ENCODE results near the gene AFF3. TPM values are rescaled to one million over a fixed set of nuclear protein-coding genes. Genes with fewer than 3 reads are reported as not detected.

The AFF3 gene
- total RNA-seq, 3 donors from 2014 or later, result 4.2 to 56.6 (median 5.2) TPM

GRCh38 chr2:100126201-100126600 lies 16.2 kb downstream of the AFF3 start:
- Histone ChIP-seq H3K4me1 (ENCODE audit: low read depth) (no peaks in the 10 kb centered on the region), H3K9me3 (no peaks in the 10 kb centered on the region), H3K36me3 (ENCODE audit: low read depth) (no peaks in the 10 kb centered on the region), H3K4me3 (no peak overlapping the region)
- ATAC-seq (no peak), DNase-seq (no peak)
- intact Hi-C loops (cut with DNase I, micrococcal nuclease), result no loop called here
- TF ChIP-seq CTCF (IDR thresholded peaks at IDR 0.05), result no peak

- Histone ChIP-seq H3K4me1 (ENCODE audit: low read depth) (no peaks in the 10 kb centered on the region), H3K36me3 (ENCODE audit: low read depth) (no peaks in the 10 kb centered on the region), H3K4me3 (no peak overlapping the region), H3K9me3 (no peaks in the 10 kb centered on the region)
- TF ChIP-seq CTCF (IDR thresholded peaks at IDR 0.05), result no peak
- DNase-seq, result no peak
- intact Hi-C loops (cut with DNase I, micrococcal nuclease), result no loop called here
- ATAC-seq, result no peak
These were observed 16.8 kb downstream of the AFF3 start for GRCh38 chr2:100125626-100126025.

GRCh38 chr2:100124761-100125160 lies 17.6 kb downstream of the AFF3 start:
- ATAC-seq (no peak), DNase-seq (no peak)
- no peak overlapping the region for H3K4me3 ChIP-seq
- TF ChIP-seq CTCF (IDR thresholded peaks at IDR 0.05), result no peak
- no peaks in the 10 kb centered on the region for H3K36me3 ChIP-seq (ENCODE audit: low read depth)
- intact Hi-C loops (cut with DNase I, micrococcal nuclease), result no loop called here
- H3K4me1 ChIP-seq (ENCODE audit: low read depth), result no peaks in the 10 kb centered on the region
- no peaks in the 10 kb centered on the region for H3K9me3 ChIP-seq

- Histone ChIP-seq H3K4me1 (ENCODE audit: low read depth) (no peaks in the 10 kb centered on the region), H3K4me3 (no peak overlapping the region), H3K9me3 (no peaks in the 10 kb centered on the region), H3K36me3 (ENCODE audit: low read depth) (no peaks in the 10 kb centered on the region)
- ATAC-seq (no peak), DNase-seq (no peak)
- intact Hi-C loops (cut with DNase I, micrococcal nuclease), result no loop called here
- TF ChIP-seq CTCF (IDR thresholded peaks at IDR 0.05), result no peak
These were observed 21.2 kb downstream of the AFF3 start for GRCh38 chr2:100121124-100121718.

GRCh38 chr2:100119235-100119634 lies 23.2 kb downstream of the AFF3 start:
- no peak overlapping the region for H3K4me3 ChIP-seq
- ATAC-seq, result no peak
- no peaks in the 10 kb centered on the region for H3K36me3 ChIP-seq (ENCODE audit: low read depth)
- no peak for DNase-seq
- no peaks in the 10 kb centered on the region for H3K4me1 ChIP-seq (ENCODE audit: low read depth)
- no peak for TF ChIP-seq CTCF (IDR thresholded peaks at IDR 0.05)
- no peaks in the 10 kb centered on the region for H3K9me3 ChIP-seq
- intact Hi-C loops (cut with DNase I, micrococcal nuclease), result no loop called here

GRCh38 chr2:100113990-100114433 lies 28.4 kb downstream of the AFF3 start:
- intact Hi-C loops (cut with DNase I, micrococcal nuclease), result no loop called here
- no peak for TF ChIP-seq CTCF (IDR thresholded peaks at IDR 0.05)
- peak; percentile 38 for ATAC-seq
- DNase-seq, result no peak
- H3K4me3 ChIP-seq, result no peak overlapping the region
- no peaks in the 10 kb centered on the region for H3K4me1 ChIP-seq (ENCODE audit: low read depth)
- no peaks in the 10 kb centered on the region for H3K9me3 ChIP-seq
- H3K36me3 ChIP-seq (ENCODE audit: low read depth), result no peaks in the 10 kb centered on the region
